Measurements from ENCODE around the gene IFFO2.
"Not testable (repeated sequence)": the region's sequence is repeated elsewhere in the genome, so short reads cannot be mapped to it uniquely, and the experiment has no call there.

DNA sequence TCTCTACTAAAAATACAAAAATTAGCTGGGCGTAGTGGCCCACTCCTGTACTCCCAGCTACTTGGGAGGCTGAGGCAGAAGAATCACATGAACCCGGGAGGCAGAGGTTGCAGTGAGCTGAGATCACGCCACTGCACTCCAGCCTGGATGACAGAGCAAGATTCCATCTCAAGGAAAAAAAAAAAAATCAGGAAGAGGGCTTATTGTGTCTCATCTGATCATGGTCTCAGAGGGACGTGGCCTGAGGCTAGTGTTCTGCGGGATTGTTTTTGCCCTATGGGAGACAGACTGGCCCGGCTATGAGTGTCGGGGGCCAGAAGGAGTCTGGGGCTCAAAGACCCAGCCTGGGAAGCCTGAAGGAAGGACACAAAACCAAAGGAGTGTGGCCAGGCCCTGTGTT is 64.6 kb downstream of the IFFO2 start:
- TF ChIP-seq, protein P1, sequence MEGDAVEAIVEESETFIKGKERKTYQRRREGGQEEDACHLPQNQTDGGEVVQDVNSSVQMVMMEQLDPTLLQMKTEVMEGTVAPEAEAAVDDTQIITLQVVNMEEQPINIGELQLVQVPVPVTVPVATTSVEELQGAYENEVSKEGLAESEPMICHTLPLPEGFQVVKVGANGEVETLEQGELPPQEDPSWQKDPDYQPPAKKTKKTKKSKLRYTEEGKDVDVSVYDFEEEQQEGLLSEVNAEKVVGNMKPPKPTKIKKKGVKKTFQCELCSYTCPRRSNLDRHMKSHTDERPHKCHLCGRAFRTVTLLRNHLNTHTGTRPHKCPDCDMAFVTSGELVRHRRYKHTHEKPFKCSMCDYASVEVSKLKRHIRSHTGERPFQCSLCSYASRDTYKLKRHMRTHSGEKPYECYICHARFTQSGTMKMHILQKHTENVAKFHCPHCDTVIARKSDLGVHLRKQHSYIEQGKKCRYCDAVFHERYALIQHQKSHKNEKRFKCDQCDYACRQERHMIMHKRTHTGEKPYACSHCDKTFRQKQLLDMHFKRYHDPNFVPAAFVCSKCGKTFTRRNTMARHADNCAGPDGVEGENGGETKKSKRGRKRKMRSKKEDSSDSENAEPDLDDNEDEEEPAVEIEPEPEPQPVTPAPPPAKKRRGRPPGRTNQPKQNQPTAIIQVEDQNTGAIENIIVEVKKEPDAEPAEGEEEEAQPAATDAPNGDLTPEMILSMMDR (IDR thresholded peaks at IDR 0.05; ENCODE audit: low read depth, low read length, poor library complexity, severe bottlenecking), result not testable (repeated sequence)
- not testable (repeated sequence) for TF ChIP-seq EZH2phosphoT487 (IDR thresholded peaks at IDR 0.05; ENCODE audit: borderline replicate concordance, low read length)

All from DOHH2 (cell line).